Peyer's patch (tissue), 4 donors: Measurements from ENCODE around the gene ZBTB20. TPM values are rescaled to one million over a fixed set of nuclear protein-coding genes. Genes with fewer than 3 reads are reported as not detected.

ENCODE experiments used
- DNase-seq, 3 donors: peaks; one replicate each; pipeline ENCODE4 v3.0.0-alpha.2; 2017 to 2019
- H3K27ac ChIP-seq, 4 donors: fragments of 200-600 bp; sonication (generic); one replicate each; pipeline ENCODE4 v1.5.1; 2016 to 2019
- H3K27me3 ChIP-seq, 2 donors: fragments of 200-600 bp; sonication (generic); one replicate each; pipeline ENCODE4 v1.5.1; 2019
- H3K36me3 ChIP-seq, 3 donors: fragments of 200-600 bp; sonication (generic); one replicate each; pipeline ENCODE4 v1.5.1; 2016 to 2019
- H3K4me1 ChIP-seq, 4 donors: fragments of 200-600 bp; sonication (generic); one replicate each; pipeline ENCODE4 v1.5.1; 2016 to 2019
- H3K4me3 ChIP-seq, 4 donors: fragments of 200-600 bp; sonication (generic); 1 replicate in 3 of 4; 2 replicates in 1 of 4; pipeline ENCODE4 v1.5.1; 2016 to 2019; ENCODE audit warnings: mild to moderate bottlenecking in 1 of 4
- H3K9me3 ChIP-seq, 4 donors: fragments of 200-600 bp; sonication (generic); one replicate each; pipeline ENCODE4 v1.5.1; 2016 to 2019; ENCODE audit warnings: mild to moderate bottlenecking in 1 of 4
- POLR2A ChIP-seq, 2 donors: fragments of 450-650 bp; IDR thresholded peaks; one replicate each; pipeline ENCODE4 v1.5.1; 2017; ENCODE audit warnings: antibody characterized with exemption in 2 of 2, mild to moderate bottlenecking in 2 of 2, moderate library complexity in 2 of 2
- total RNA-seq, 4 donors: library from RNA; depleted of rRNA; stranded (reverse); fragments of >200 nt; gene quantifications; one replicate each; pipeline ENCODE4 v1.1.0, GENCODE V29; 2016
- TF ChIP-seq, protein P1 (sequence below), 6 experiments: fragments of 450-650 bp in 4 of 6; fragments of 200-600 bp in 2 of 6; sonication (generic) in 1 of 6; IDR thresholded peaks; one replicate each; pipeline ENCODE4 v1.5.1; 2017 to 2019; ENCODE audit warnings: antibody characterized with exemption in 6 of 6, mild to moderate bottlenecking in 3 of 6, moderate library complexity in 1 of 6

ZBTB20 gene
- total RNA-seq, 4 donors from 2014 or later, result 19.6 to 135 (median 57.2) TPM

DNA sequence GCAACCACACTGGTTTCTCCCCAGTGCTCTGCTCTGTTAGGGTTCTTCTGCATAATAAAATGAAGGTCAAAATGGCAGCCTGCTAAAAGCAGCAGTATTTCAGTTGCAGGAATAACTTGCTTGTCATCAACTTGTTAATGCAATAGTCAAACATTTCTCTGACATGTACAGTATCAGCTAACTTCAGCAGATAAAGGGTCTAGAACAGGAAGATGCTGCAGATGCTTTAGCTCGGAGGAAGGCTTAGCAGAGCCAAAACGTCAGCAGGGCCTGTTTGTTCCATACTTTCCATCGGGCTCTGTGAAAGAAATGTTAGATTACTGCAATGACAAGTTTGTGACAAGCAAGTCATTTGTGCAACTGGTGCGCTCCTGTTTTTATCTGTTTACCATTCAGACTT, 561.4 kb downstream of the ZBTB20 start:
- TF ChIP-seq, protein P1, sequence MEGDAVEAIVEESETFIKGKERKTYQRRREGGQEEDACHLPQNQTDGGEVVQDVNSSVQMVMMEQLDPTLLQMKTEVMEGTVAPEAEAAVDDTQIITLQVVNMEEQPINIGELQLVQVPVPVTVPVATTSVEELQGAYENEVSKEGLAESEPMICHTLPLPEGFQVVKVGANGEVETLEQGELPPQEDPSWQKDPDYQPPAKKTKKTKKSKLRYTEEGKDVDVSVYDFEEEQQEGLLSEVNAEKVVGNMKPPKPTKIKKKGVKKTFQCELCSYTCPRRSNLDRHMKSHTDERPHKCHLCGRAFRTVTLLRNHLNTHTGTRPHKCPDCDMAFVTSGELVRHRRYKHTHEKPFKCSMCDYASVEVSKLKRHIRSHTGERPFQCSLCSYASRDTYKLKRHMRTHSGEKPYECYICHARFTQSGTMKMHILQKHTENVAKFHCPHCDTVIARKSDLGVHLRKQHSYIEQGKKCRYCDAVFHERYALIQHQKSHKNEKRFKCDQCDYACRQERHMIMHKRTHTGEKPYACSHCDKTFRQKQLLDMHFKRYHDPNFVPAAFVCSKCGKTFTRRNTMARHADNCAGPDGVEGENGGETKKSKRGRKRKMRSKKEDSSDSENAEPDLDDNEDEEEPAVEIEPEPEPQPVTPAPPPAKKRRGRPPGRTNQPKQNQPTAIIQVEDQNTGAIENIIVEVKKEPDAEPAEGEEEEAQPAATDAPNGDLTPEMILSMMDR (IDR thresholded peaks at IDR 0.05), result peak in 1 of 6 experiments; percentile 3
- no peak for TF ChIP-seq POLR2A (IDR thresholded peaks at IDR 0.05)
- no peak overlapping the region for H3K27ac ChIP-seq

DNA sequence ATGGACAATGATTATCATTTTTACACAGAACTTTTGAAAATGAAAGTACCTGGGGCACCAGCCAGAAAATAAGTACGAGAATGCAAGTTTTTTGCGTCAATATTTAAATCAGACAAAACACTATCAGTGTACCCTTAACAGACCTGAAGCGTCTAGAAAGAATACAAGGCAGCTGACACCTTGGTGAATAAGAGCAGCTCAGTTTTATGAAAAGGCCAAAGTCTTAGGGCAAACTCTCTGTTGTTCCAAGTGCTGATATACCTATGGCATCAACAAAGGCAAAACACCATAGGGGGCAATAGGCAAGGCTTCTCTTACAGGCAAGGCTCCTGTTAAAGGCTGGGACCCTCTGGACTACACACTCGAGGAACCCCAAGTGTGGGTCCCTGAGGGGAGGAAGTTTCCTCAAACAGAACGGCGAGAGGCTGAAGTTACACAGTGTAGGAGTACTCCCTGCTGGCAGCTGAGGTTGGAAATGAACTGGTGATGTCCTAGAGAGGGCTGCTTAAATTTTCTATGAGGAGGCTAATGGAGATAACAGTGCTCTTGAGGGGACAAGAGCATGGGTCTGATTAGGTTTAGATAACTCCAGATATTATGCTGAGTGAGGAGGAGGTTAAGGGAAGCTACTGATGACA, 562.2 kb downstream of the ZBTB20 start:
- H3K4me3 ChIP-seq, result no peak overlapping the region
- no peaks in the 10 kb centered on the region for H3K27me3 ChIP-seq
- no peaks in the 10 kb centered on the region for H3K36me3 ChIP-seq
- H3K27ac ChIP-seq, result peak overlapping the region in 2 of 4 donors; percentile 8 to 60
- DNase-seq, result peak in 1 of 3 donors; percentile 28
- no peaks in the 10 kb centered on the region for H3K9me3 ChIP-seq
- H3K4me1 ChIP-seq, result no peaks in the 10 kb centered on the region
- TF ChIP-seq, protein P1 (IDR thresholded peaks at IDR 0.05), result no peak
- TF ChIP-seq POLR2A (IDR thresholded peaks at IDR 0.05), result no peak

More for the DNA sequence above, 561.4 kb downstream of the ZBTB20 start:
- Histone ChIP-seq H3K36me3 (no peaks in the 10 kb centered on the region), H3K4me3 (no peak overlapping the region), H3K9me3 (no peaks in the 10 kb centered on the region), H3K27me3 (no peaks in the 10 kb centered on the region), H3K4me1 (no peaks in the 10 kb centered on the region)
- DNase-seq, result no peak

DNA sequence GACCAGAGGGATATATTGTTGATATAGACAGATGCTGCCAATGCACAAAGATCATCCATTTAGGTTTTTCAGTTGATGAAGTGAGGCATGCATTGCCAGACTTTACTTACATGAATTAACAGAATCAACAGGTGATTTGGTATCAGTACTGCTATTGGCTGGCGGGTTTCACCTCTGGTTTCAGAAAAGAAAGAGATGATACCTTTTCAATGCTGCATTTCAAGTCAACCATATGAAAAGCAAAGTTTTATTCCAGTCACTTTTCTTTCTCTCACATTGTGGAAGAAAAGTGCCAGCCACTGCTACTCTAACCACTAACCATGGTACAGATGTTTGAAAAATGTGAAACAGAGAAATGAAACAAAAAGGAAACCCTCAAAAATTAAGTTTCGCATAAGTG, 564.2 kb downstream of the ZBTB20 start:
- Histone ChIP-seq H3K4me3 (no peak overlapping the region), H3K36me3 (no peaks in the 10 kb centered on the region), H3K9me3 (no peaks in the 10 kb centered on the region), H3K27ac (no peak overlapping the region), H3K27me3 (no peaks in the 10 kb centered on the region), H3K4me1 (no peaks in the 10 kb centered on the region)
- DNase-seq, result no peak
- TF ChIP-seq POLR2A (IDR thresholded peaks at IDR 0.05), result no peak
- TF ChIP-seq, protein P1 (IDR thresholded peaks at IDR 0.05), result no peak

DNA sequence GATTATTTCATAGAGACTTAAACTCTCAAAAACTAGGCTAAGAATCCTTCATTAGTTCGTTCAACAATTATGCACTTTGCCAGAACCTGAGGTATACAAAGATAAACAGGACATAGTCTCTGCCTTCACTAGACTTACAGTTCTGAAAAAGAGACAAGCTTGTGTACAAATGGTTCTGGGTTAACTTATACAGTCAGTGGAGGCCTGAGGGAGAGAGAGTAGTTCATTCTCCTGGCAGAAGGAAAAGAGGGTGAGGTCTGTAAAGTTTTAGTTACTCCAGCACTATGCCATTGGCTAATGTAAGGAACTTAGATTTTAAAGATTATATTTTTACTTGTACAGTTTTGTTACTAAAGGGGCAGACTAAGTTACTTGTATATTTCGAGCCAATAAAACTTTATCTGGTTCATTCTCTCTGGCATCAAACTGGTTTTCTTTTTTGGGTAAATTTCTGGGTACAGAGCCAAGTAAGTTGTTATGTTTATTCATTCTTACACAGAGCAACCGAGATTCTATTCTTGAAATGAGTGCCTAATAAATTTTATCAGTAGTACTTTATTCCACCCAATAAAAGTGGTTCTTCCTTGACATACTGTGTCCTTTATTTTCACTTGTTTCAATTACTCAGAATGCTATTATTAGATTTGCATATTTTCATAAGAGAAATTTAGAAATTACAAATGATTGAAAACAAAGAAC, 574.6 kb downstream of the ZBTB20 start:
- Histone ChIP-seq H3K27ac (no peak overlapping the region), H3K9me3 (no peaks in the 10 kb centered on the region), H3K27me3 (no peaks in the 10 kb centered on the region), H3K36me3 (no peaks in the 10 kb centered on the region), H3K4me3 (no peak overlapping the region), H3K4me1 (no peaks in the 10 kb centered on the region)
- TF ChIP-seq, protein P1 (IDR thresholded peaks at IDR 0.05), result no peak
- TF ChIP-seq POLR2A (IDR thresholded peaks at IDR 0.05), result no peak
- DNase-seq, result no peak

DNA sequence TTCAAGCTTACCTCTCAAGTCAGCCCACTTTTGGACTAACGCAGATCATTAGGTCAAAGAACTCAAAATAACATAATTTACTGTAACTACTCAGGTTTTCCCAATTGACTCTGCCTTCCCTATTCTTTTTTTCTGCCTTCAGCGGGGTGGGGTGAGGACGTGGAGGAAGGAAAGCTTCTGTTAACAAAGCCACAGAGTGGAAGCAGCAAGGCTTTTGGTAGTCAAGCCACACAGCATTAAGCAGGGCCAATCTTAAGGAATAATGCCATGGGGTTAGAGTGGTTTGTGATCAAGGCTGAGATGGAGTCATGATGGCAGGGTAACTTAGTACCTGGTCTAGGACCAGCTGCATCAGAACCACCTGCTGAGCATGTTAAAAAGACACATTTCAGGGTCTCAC, 575.7 kb downstream of the ZBTB20 start:
- no peak for DNase-seq
- Histone ChIP-seq H3K4me3 (no peak overlapping the region), H3K36me3 (no peaks in the 10 kb centered on the region), H3K27me3 (no peaks in the 10 kb centered on the region), H3K9me3 (no peaks in the 10 kb centered on the region), H3K27ac (no peak overlapping the region), H3K4me1 (no peaks in the 10 kb centered on the region)
- TF ChIP-seq, protein P1 (IDR thresholded peaks at IDR 0.05), result no peak
- no peak for TF ChIP-seq POLR2A (IDR thresholded peaks at IDR 0.05)
